Stimulated activated CD8-positive, alpha-beta memory T cell treated with anti-CD3 and anti-CD28 coated beads, Interleukin-7, amount 100 ng/mL, for 48 hours (primary cell): ENCODE results near the gene GLP2R.
"Not testable (repeated sequence)": the region's sequence is repeated elsewhere in the genome, so short reads cannot be mapped to it uniquely, and the experiment has no call there.

Experiments
- DNase-seq, 2 donors: peaks; one replicate each; pipeline ENCODE4 v3.0.0-alpha.2; 2020; ENCODE audit warnings: low read depth in 1 of 2; ENCODE audit errors: extremely low read depth in 1 of 2

GLP2R gene

GRCh38 chr17:9918352-9918751 is 92.6 kb downstream of the GLP2R start:
- no peak for DNase-seq

GRCh38 chr17:9918804-9919352 is 93.2 kb downstream of the GLP2R start:
- DNase-seq = no peak

GRCh38 chr17:9921216-9921615 is 95.5 kb downstream of the GLP2R start:
- DNase-seq = not testable (repeated sequence)

GRCh38 chr17:9922012-9922848 is 96.5 kb downstream of the GLP2R start:
- DNase-seq = no peak

- no peak for DNase-seq
These were observed 99.0 kb downstream of the GLP2R start for GRCh38 chr17:9924735-9925191.

GRCh38 chr17:9925457-9925856 is 99.7 kb downstream of the GLP2R start:
- no peak for DNase-seq

- DNase-seq = no peak
These were observed 100.6 kb downstream of the GLP2R start for GRCh38 chr17:9926150-9926804.

- no peak for DNase-seq
These were observed 103.0 kb downstream of the GLP2R start for GRCh38 chr17:9928601-9929333.

- DNase-seq = no peak
These were observed 104.1 kb downstream of the GLP2R start for GRCh38 chr17:9929871-9930270.

GRCh38 chr17:9931144-9931741 is 105.5 kb downstream of the GLP2R start:
- no peak for DNase-seq

GRCh38 chr17:9932491-9932890 is 106.8 kb downstream of the GLP2R start:
- no peak for DNase-seq

GRCh38 chr17:9934331-9934730 is 108.6 kb downstream of the GLP2R start:
- no peak for DNase-seq

- no peak for DNase-seq
These were observed 109.7 kb downstream of the GLP2R start for GRCh38 chr17:9935408-9935807.

- DNase-seq = no peak
These were observed 110.4 kb downstream of the GLP2R start for GRCh38 chr17:9936095-9936494.

- DNase-seq = no peak
These were observed 111.6 kb downstream of the GLP2R start for GRCh38 chr17:9937241-9937761.

- no peak for DNase-seq
These were observed 112.2 kb downstream of the GLP2R start for GRCh38 chr17:9937901-9938300.

- DNase-seq = no peak
These were observed 113.0 kb downstream of the GLP2R start for GRCh38 chr17:9938764-9939163.

GRCh38 chr17:9940841-9941240 is 115.1 kb downstream of the GLP2R start:
- no peak for DNase-seq

- DNase-seq = no peak
These were observed 115.6 kb downstream of the GLP2R start for GRCh38 chr17:9941305-9941704.
